ENCODE measurements around the gene C3orf33. TPM values are rescaled to one million over a fixed set of nuclear protein-coding genes. Genes with fewer than 3 reads are reported as not detected.

Gene C3orf33
- total and polyA plus RNA-seq, 9 of the 15 experiments (the other 6 are each of a cell fraction or from before 2014, with no cell fraction given): 4.1 to 10.2 (median 6.0) TPM

DNA sequence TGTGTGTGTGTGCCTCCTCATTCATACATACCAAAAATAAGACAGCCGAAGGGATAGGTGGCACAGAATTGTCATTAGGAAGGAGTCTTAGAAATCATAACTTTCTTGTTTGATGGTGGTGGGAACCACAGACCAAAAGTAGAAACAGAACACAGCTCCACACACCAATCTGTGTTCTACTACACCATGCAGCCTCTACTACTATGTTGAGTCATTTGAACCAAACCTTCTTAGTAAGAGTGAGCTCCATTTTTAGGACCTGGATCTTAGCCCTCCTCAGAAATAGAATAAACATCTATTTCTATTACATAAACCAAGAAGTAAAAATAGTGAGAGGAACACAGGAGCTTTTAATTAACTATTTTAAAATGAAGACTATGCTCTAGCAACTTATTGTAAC, 33.3 kb downstream of the C3orf33 start:
- no peaks in the 10 kb centered on the region for H3K27me3 ChIP-seq (ENCODE audit: control insufficient read depth in 2 of 2, insufficient read depth in 2 of 2, low read length in 2 of 2)
- no peak overlapping the region for H2AFZ ChIP-seq (ENCODE audit: low read depth, low read length)
- no peaks in the 10 kb centered on the region for H3K79me2 ChIP-seq (ENCODE audit: control insufficient read depth, insufficient read depth, low read length)
- intact Hi-C loops (cut with micrococcal nuclease) (no loop called here), in situ Hi-C loops (cut with MboI) (no loop called here)
- CTCF ChIA-PET (ENCODE audit: low intra/inter-chr PET ratio): no interaction called here
- peaks cover 23% of the 10 kb centered on the region; the same call in 2 of the 3 replicates for H3K36me3 ChIP-seq (ENCODE audit: control insufficient read depth, insufficient read depth, low read length)
- H3K4me3 ChIP-seq: no peak overlapping the region
- H3K9ac ChIP-seq (ENCODE audit: insufficient read depth in 1 of 2, low read depth in 2 of 2, low read length in 2 of 2): no peak overlapping the region
- H3K9me1 ChIP-seq (ENCODE audit: control insufficient read depth, insufficient read depth, low read length): no peaks in the 10 kb centered on the region
- no peaks in the 10 kb centered on the region for H3K4me1 ChIP-seq (replicated peaks in 1 of 2; ENCODE audit: control insufficient read depth in 2 of 2, insufficient read depth in 2 of 2, low read length in 2 of 2)
- WGBS (ENCODE audit: insufficient coverage, low coverage, missing lambda C conversion rate): 100% methylated on average over 1 of the region's 1 CpG
- POLR2A ChIA-PET: interaction anchor here (0.6 to 0.8 kb wide), 2 partner anchors 17 to 22 kb away, joined by 3 to 4 read pairs; no protein-coding TSS in a partner anchor
- BruUV-seq (replicated peaks): no TSS peak
- H3K4me2 ChIP-seq (ENCODE audit: insufficient read depth, low read length): no peak overlapping the region
- FAIRE-seq: no peak
- no peaks in the 10 kb centered on the region for H4K20me1 ChIP-seq (replicated peaks; ENCODE audit: control insufficient read depth, insufficient read depth, low read length)
- H3K9me3 ChIP-seq (replicated peaks; ENCODE audit: control insufficient read depth, insufficient read depth, low read depth, low read length): no peaks in the 10 kb centered on the region
- DNase-seq (ENCODE audit: extremely low read depth in 1 of 4, low spot score in 3 of 4): no peak
- ATAC-seq: no peak
- H3K27ac ChIP-seq (ENCODE audit: extremely low read depth, low read depth, low read length): no peak overlapping the region
- TF ChIP-seq NFIC (IDR thresholded peaks at IDR 0.05) (no peak), ERF (CRISPR knock-in tag; IDR thresholded peaks at IDR 0.05) (no peak), MNT (conservative IDR thresholded peaks at IDR 0.05) (no peak), AFF1 (IDR thresholded peaks at IDR 0.05; ENCODE audit: low read depth in 1 of 2, partially characterized antibody in 2 of 2) (no peak), GABPB2 (CRISPR knock-in tag; conservative IDR thresholded peaks at IDR 0.05) (no peak), SMC3 (conservative IDR thresholded peaks at IDR 0.05; ENCODE audit: insufficient read depth, low read depth, low read length) (no peak), KDM5B (IDR thresholded peaks at IDR 0.05; ENCODE audit: insufficient replicate concordance, low read depth, low read length) (no peak), ETV5 (CRISPR knock-in tag; IDR thresholded peaks at IDR 0.05; ENCODE audit: low read depth) (no peak), SMAD1 (IDR thresholded peaks at IDR 0.05; ENCODE audit: low read depth, low read length, partially characterized antibody) (no peak), HNRNPL (IDR thresholded peaks at IDR 0.05; ENCODE audit: low read depth, low read length) (no peak)
- TF ChIP-seq, protein P1, sequence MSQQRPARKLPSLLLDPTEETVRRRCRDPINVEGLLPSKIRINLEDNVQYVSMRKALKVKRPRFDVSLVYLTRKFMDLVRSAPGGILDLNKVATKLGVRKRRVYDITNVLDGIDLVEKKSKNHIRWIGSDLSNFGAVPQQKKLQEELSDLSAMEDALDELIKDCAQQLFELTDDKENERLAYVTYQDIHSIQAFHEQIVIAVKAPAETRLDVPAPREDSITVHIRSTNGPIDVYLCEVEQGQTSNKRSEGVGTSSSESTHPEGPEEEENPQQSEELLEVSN (IDR thresholded peaks at IDR 0.05; ENCODE audit: borderline replicate concordance in 1 of 2, extremely low read depth in 1 of 2, insufficient read depth in 1 of 2, insufficient read length in 1 of 2, low read depth in 1 of 2, low read length in 1 of 2, poor library complexity in 1 of 2, severe bottlenecking in 1 of 2): no peak
- TF ChIP-seq, protein P2, sequence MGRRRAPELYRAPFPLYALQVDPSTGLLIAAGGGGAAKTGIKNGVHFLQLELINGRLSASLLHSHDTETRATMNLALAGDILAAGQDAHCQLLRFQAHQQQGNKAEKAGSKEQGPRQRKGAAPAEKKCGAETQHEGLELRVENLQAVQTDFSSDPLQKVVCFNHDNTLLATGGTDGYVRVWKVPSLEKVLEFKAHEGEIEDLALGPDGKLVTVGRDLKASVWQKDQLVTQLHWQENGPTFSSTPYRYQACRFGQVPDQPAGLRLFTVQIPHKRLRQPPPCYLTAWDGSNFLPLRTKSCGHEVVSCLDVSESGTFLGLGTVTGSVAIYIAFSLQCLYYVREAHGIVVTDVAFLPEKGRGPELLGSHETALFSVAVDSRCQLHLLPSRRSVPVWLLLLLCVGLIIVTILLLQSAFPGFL (CRISPR knock-in tag; IDR thresholded peaks at IDR 0.05): no peak
- TF ChIP-seq, protein P3, sequence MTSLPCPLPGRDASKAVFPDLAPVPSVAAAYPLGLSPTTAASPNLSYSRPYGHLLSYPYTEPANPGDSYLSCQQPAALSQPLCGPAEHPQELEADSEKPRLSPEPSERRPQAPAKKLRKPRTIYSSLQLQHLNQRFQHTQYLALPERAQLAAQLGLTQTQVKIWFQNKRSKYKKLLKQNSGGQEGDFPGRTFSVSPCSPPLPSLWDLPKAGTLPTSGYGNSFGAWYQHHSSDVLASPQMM (CRISPR knock-in tag; IDR thresholded peaks at IDR 0.05): no peak
